SK-N-SH (cell line): ENCODE results near the gene TSNAXIP1.

Experiments
- CTCF ChIP-seq: fragments of 200-600 bp; sonication (generic); IDR thresholded peaks from 2 replicates; pipeline ENCODE4 v1.6.1; 2017; ENCODE audit warnings: antibody characterized with exemption, mild to moderate bottlenecking, moderate library complexity
- NRF1 ChIP-seq: IDR thresholded peaks from 2 replicates; pipeline ENCODE4 v1.6.1; 2012; ENCODE audit warnings: low read depth, mild to moderate bottlenecking, low read length
- POLR2AphosphoS5 ChIP-seq: IDR thresholded peaks from 2 replicates; pipeline ENCODE4 v1.6.1; 2012; ENCODE audit warnings: low read depth, low read length

DNA sequence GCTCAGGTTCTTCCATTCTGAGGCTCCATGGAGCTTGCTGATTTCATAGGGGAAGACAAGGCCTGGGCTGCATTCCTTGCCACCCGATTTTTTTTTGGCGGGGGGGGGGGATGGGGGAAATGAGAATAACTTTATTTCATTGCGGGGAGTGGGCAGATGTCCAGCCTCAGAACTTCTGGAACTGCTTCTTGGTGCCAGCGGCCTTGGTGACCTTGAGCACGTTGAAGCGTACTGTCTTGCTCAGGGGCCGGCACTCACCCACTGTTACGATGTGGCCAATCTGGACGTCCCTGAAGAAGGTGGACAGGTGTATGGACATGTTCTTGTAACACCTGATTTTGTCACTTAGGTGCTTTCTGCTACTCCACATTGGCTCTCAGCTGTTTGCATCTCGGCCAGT lies 49.1 kb downstream of the TSNAXIP1 start:
- TF ChIP-seq CTCF (no peak), NRF1 (no peak), POLR2AphosphoS5 (no peak)
